Astrocyte of the spinal cord (primary cell): Measurements from ENCODE around the gene SYTL5.
"Not testable (repeated sequence)": the region's sequence is repeated elsewhere in the genome, so short reads cannot be mapped to it uniquely, and the experiment has no call there.

Experiments used
- DNase-seq: peaks from one replicate; pipeline ENCODE4 v3.0.0; 2011; ENCODE audit warnings: low read depth, low spot score
- H3K4me3 ChIP-seq: 2 replicates; pipeline ENCODE4 v1.5.1; 2011; ENCODE audit warnings: low read depth, mild to moderate bottlenecking, low read length, moderate library complexity
- CTCF ChIP-seq: IDR thresholded peaks from 2 replicates; pipeline ENCODE4 v1.5.1; 2012; ENCODE audit warnings: low read depth, mild to moderate bottlenecking, low read length, inconsistent platforms
- in situ Hi-C: cut with HindIII; loops from 2 replicates; pipeline ENCODE4 v1.10.0; 2017; ENCODE audit warnings: low sequenced_read_pairs

Gene SYTL5

GRCh38 chrX:37976153-37976552, 30.2 kb upstream of the SYTL5 start:
- in situ Hi-C loops, result no loop called here
- H3K4me3 ChIP-seq, result no peak overlapping the region
- TF ChIP-seq CTCF, result no peak
- no peak for DNase-seq

- no peak for TF ChIP-seq CTCF
- in situ Hi-C loops, result no loop called here
- no peak for DNase-seq
- H3K4me3 ChIP-seq, result no peak overlapping the region
These were observed 21.5 kb upstream of the SYTL5 start for GRCh38 chrX:37984880-37985279.

- peak; percentile 14 for DNase-seq
- in situ Hi-C loops, result no loop called here
These were observed 19.5 kb upstream of the SYTL5 start for GRCh38 chrX:37986893-37987292.

GRCh38 chrX:37989304-37989703, 17.0 kb upstream of the SYTL5 start:
- no peak overlapping the region for H3K4me3 ChIP-seq
- no peak for TF ChIP-seq CTCF
- DNase-seq, result no peak
- in situ Hi-C loops, result no loop called here

More at GRCh38 chrX:37986893-37987292, 19.5 kb upstream of the SYTL5 start:
- no peak overlapping the region for H3K4me3 ChIP-seq
- no peak for TF ChIP-seq CTCF

- DNase-seq, H3K4me3 ChIP-seq, in situ Hi-C loops: not testable (repeated sequence)
These were observed 15.1 kb upstream of the SYTL5 start for GRCh38 chrX:37991303-37991702.

GRCh38 chrX:37993176-37993575, 13.2 kb upstream of the SYTL5 start:
- DNase-seq, result no peak
- no peak overlapping the region for H3K4me3 ChIP-seq
- TF ChIP-seq CTCF, result no peak
- in situ Hi-C loops, result no loop called here

GRCh38 chrX:37993837-37994619, 12.3 kb upstream of the SYTL5 start:
- in situ Hi-C loops, result no loop called here
- no peak for DNase-seq

More at GRCh38 chrX:37993837-37994619, 12.3 kb upstream of the SYTL5 start:
- no peak overlapping the region for H3K4me3 ChIP-seq
- TF ChIP-seq CTCF, result no peak
